OCI-LY1 (cell line): ENCODE measurements around the gene UTS2R.
"Not testable (repeated sequence)": the region's sequence is repeated elsewhere in the genome, so short reads cannot be mapped to it uniquely, and the experiment has no call there.

Experiments used
- H2AFZ ChIP-seq: fragments of 200-600 bp; sonication (generic), shearing (Covaris generic); 2 replicates; pipeline ENCODE4 v1.6.0; 2014; ENCODE audit warnings: antibody characterized with exemption, mild to moderate bottlenecking, low read length
- H3F3A ChIP-seq: fragments of 200-600 bp; sonication (generic), shearing (Covaris generic); 2 replicates; pipeline ENCODE4 v1.6.0; 2014; ENCODE audit warnings: mild to moderate bottlenecking, antibody characterized with exemption, low read length, moderate library complexity; ENCODE audit not compliant: insufficient read depth
- H3K27ac ChIP-seq: fragments of 200-600 bp; sonication (generic); 2 replicates; pipeline ENCODE4 v1.5.1; 2014; ENCODE audit warnings: low read length, mixed run types, mild to moderate bottlenecking, low read depth; ENCODE audit not compliant: poor library complexity, severe bottlenecking
- H3K27me3 ChIP-seq: fragments of 200-600 bp; sonication (generic); 2 replicates; pipeline ENCODE4 v1.6.0; 2014; ENCODE audit warnings: antibody characterized with exemption, mild to moderate bottlenecking, low read length, moderate library complexity; ENCODE audit not compliant: insufficient read depth
- H3K36me3 ChIP-seq: fragments of 200-600 bp; sonication (generic); 2 replicates; pipeline ENCODE4 v1.6.1; 2014; ENCODE audit warnings: mild to moderate bottlenecking, antibody characterized with exemption, low read length, moderate library complexity, mixed read lengths; ENCODE audit not compliant: insufficient read depth
- H3K4me1 ChIP-seq: fragments of 200-600 bp; sonication (generic); 2 replicates; pipeline ENCODE4 v1.5.1; 2014; ENCODE audit warnings: mild to moderate bottlenecking, low read length, moderate library complexity; ENCODE audit not compliant: insufficient read depth, severe bottlenecking
- H3K4me2 ChIP-seq: fragments of 200-600 bp; sonication (generic), shearing (Covaris generic); 2 replicates; pipeline ENCODE4 v1.6.1; 2014; ENCODE audit warnings: low read length
- H3K4me3 ChIP-seq: fragments of 200-600 bp; sonication (generic); 2 replicates; pipeline ENCODE4 v1.5.1; 2014; ENCODE audit warnings: low read length, low read depth, mild to moderate bottlenecking, mixed read lengths; ENCODE audit not compliant: poor library complexity, severe bottlenecking
- H3K79me2 ChIP-seq: fragments of 200-600 bp; shearing (Covaris generic); 2 replicates; pipeline ENCODE4 v1.6.1; 2016; ENCODE audit warnings: mixed run types, low read length, mixed read lengths; ENCODE audit not compliant: insufficient read depth
- H3K9ac ChIP-seq: fragments of 200-600 bp; sonication (generic), shearing (Covaris generic); 2 replicates; pipeline ENCODE4 v1.6.1; 2014; ENCODE audit warnings: mild to moderate bottlenecking, low read length, mixed read lengths
- H3K9me2 ChIP-seq: fragments of 200-600 bp; sonication (generic), shearing (Covaris generic); 2 replicates; pipeline ENCODE4 v1.6.1; 2014; ENCODE audit warnings: low read depth, mild to moderate bottlenecking, low read length, mixed read lengths
- H3K9me3 ChIP-seq: fragments of 200-600 bp; shearing (Covaris generic); 2 replicates; pipeline ENCODE4 v1.6.1; 2014; ENCODE audit warnings: low read length, mixed read lengths
- H4K20me1 ChIP-seq: fragments of 200-600 bp; sonication (generic), shearing (Covaris generic); 2 replicates; pipeline ENCODE4 v1.6.0; 2016; ENCODE audit warnings: mild to moderate bottlenecking, low read length; ENCODE audit not compliant: insufficient read depth
- EZH2 ChIP-seq: fragments of 200-600 bp; sonication (generic), shearing (Covaris generic); IDR thresholded peaks from 2 replicates; pipeline ENCODE4 v1.8.0; 2017; ENCODE audit warnings: borderline replicate concordance, mixed run types, mild to moderate bottlenecking, antibody characterized with exemption, low read length, moderate library complexity, mixed read lengths
- TF ChIP-seq, protein P1 (sequence below): fragments of 200-600 bp; sonication (generic), shearing (Covaris generic); IDR thresholded peaks from 2 replicates; pipeline ENCODE4 v1.5.1; 2017; ENCODE audit warnings: mild to moderate bottlenecking, antibody characterized with exemption, low read length, moderate library complexity, mixed read lengths

UTS2R gene

DNA sequence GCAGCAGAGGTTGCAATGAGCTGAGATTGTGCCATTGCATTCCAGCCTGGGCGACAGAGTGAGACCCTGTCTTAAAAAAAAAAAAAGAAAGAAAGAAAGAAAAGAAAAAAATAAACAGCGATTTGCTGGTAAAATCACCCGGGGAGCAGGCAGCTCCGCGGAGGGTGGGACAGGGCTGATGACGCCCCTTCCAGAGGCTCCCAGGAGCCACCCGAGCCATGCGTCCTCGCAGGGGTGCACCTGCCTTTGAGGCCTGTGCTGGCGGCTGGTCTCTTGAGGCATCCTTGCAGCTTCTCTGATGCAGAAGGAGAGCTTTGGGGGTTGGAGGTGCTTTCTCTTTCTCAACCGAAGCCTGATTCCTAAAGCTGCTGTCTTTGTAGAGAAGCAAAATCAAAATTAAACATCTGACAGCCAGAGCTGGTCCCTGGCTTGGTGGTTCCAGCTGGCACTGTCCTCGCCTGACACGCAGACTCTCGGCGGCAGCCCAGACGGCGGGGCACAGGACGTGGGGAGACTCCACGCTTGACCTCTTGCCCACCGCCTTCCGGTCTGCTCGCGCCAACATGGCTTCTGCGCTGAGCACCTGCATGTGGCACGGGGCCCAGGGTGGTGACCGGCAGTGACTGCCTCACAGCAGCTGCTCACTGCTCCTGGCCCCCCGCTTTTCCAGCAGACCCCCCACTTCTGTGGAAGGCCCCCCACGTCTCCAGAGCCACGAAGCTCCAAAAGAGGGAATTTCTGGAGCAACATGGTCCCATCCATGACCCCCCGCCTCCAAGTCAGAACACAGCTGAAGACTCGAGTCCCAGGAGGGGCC, 6.6 kb downstream of the UTS2R start:
- H3K9me2 ChIP-seq, result no peaks in the 10 kb centered on the region
- no peaks in the 10 kb centered on the region for H3K9me3 ChIP-seq
- TF ChIP-seq, protein P1, sequence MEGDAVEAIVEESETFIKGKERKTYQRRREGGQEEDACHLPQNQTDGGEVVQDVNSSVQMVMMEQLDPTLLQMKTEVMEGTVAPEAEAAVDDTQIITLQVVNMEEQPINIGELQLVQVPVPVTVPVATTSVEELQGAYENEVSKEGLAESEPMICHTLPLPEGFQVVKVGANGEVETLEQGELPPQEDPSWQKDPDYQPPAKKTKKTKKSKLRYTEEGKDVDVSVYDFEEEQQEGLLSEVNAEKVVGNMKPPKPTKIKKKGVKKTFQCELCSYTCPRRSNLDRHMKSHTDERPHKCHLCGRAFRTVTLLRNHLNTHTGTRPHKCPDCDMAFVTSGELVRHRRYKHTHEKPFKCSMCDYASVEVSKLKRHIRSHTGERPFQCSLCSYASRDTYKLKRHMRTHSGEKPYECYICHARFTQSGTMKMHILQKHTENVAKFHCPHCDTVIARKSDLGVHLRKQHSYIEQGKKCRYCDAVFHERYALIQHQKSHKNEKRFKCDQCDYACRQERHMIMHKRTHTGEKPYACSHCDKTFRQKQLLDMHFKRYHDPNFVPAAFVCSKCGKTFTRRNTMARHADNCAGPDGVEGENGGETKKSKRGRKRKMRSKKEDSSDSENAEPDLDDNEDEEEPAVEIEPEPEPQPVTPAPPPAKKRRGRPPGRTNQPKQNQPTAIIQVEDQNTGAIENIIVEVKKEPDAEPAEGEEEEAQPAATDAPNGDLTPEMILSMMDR, result no peak
- TF ChIP-seq EZH2, result no peak
- no peaks in the 10 kb centered on the region for H4K20me1 ChIP-seq
- no peak overlapping the region for H3K27ac ChIP-seq
- no peak overlapping the region for H2AFZ ChIP-seq
- H3K36me3 ChIP-seq, result no peaks in the 10 kb centered on the region
- no peak overlapping the region for H3K4me3 ChIP-seq
- H3K4me1 ChIP-seq, result no peaks in the 10 kb centered on the region
- no peak overlapping the region for H3K9ac ChIP-seq
- no peaks in the 10 kb centered on the region for H3K79me2 ChIP-seq
- no peak overlapping the region for H3K4me2 ChIP-seq
- no peaks in the 10 kb centered on the region; the same call in 1 of the 2 replicates for H3K27me3 ChIP-seq
- no peaks in the 10 kb centered on the region; the same call in 1 of the 2 replicates for H3F3A ChIP-seq

DNA sequence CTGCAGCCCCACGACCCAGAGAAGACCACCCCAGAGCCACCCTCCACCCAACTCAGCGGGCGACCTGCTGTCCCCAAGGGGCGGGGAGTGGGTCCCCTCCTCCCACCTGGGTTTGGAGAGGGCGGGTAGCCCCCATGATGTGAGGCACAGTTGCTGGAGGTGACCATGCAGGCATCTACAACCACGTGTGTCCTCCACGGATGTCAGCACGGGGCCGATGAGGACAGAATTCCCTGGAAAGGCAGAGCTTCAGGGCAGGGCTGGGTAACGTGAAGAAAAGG, 7.1 kb downstream of the UTS2R start:
- H3K9me3 ChIP-seq, result no peaks in the 10 kb centered on the region
- H3K79me2 ChIP-seq, result no peaks in the 10 kb centered on the region
- H3K4me2 ChIP-seq, result no peak overlapping the region
- H3K4me1 ChIP-seq, result no peaks in the 10 kb centered on the region
- H3K27ac ChIP-seq, result no peak overlapping the region
- TF ChIP-seq, protein P1, result no peak
- no peak for TF ChIP-seq EZH2
- no peak overlapping the region for H2AFZ ChIP-seq
- no peaks in the 10 kb centered on the region for H3K9me2 ChIP-seq
- no peaks in the 10 kb centered on the region for H3K36me3 ChIP-seq
- no peaks in the 10 kb centered on the region for H4K20me1 ChIP-seq
- H3K27me3 ChIP-seq, result no peaks in the 10 kb centered on the region; the same call in 1 of the 2 replicates
- no peak overlapping the region for H3K9ac ChIP-seq
- no peaks in the 10 kb centered on the region for H3F3A ChIP-seq
- H3K4me3 ChIP-seq, result no peak overlapping the region

DNA sequence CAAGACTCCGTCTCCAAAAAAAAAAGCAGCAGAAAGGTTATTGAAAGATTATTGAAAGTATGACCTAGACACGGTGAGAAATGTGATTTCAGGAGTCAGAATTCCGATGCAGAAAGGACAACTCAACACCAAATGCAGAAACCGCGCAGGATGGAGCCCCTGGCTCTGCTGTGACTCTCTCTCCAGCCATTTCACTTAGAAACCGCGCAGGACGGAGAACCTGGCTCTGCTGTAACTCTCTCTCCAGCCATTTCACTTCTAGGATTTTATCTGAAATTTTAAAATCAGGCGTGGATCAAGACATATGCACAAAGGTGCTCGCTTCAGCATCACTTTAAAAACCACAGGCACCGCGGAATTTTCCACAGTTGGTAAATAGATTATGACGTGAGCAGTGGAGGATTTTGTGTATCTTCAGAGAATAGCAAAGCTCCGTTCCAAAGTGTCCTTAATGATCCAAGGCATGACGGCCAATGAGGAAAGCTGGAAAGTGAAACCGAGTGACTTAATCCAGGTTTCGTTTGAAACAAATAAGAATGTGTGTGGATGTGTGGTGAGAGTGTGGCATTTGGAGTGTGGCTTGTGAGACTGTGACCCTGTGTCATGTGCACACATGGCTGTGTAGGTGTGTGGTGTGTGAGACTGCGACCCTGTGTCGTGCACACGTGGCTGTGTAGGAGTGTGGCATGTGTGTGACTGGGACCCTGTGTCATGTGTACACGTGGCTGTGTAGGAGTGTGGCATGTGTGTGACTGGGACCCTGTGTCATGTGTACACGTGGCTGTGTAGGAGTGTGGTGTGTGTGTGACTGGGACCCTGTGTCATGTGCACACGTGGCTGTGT, 9.5 kb downstream of the UTS2R start:
- Histone ChIP-seq H3K27me3 (no peaks in the 10 kb centered on the region), H3K36me3 (no peaks in the 10 kb centered on the region), H3K9ac (no peak overlapping the region), H3K4me3 (no peak overlapping the region), H3K9me3 (no peaks in the 10 kb centered on the region), H3K4me2 (no peak overlapping the region), H3K4me1 (no peaks in the 10 kb centered on the region), H3K9me2 (no peaks in the 10 kb centered on the region), H2AFZ (no peak overlapping the region), H3K79me2 (no peaks in the 10 kb centered on the region), H4K20me1 (no peaks in the 10 kb centered on the region), H3F3A (no peaks in the 10 kb centered on the region), H3K27ac (no peak overlapping the region)
- no peak for TF ChIP-seq EZH2
- TF ChIP-seq, protein P1, result no peak

DNA sequence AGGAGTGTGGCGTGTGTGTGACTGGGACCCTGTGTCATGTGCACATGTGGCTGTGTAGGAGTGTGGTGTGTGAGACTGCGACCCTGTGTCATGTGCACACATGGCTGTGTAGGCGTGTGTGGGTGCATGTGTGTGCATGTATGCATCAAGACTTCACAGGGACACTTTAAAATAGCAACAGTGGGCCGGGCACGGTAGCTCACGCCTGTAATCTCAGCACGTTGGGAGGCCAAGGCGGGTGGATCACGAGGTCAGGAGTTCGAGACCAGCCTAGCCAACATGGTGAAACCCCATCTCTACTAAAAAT, 10.1 kb downstream of the UTS2R start:
- H3K4me1 ChIP-seq, H3K9ac ChIP-seq, H3K4me2 ChIP-seq, H3F3A ChIP-seq, H4K20me1 ChIP-seq, H3K27ac ChIP-seq, H3K9me2 ChIP-seq, H3K27me3 ChIP-seq, H3K79me2 ChIP-seq, H3K9me3 ChIP-seq, H3K36me3 ChIP-seq, H3K4me3 ChIP-seq, H2AFZ ChIP-seq: not testable (repeated sequence)

DNA sequence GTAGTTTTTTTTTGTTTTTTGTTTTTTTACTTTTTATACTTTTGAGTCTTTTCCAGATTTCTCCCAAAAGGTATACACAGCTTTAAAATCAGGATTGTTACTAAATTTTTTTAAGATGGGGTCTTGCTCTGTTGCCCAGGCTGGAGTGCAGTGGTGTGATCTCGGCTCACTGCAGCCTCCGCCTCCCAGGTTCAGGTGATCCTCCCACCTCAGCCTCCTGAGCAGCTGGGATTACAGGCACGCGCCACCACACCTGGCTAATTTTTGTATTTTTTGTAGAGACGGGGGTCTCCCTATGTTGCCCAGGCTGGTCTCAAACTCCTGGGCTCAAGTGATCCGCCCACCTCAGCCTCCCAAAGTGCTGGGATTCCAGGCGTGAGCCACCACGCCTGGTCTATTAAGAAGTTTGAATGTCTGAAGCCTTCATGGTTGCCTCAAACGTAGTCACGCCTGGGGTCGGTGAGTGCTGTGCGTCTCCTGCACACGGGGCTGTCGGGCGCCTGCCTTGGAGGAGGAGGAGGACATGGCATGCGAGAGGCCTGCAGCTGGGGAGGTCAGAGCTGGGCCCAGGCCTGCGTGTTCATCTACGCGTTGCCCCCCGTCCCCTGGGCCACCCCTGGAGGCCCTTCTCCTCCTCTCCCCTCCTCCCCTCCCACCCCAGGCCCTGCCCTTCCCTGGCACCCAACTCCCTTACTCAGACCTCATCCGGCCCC, 10.8 kb downstream of the UTS2R start:
- H3K4me1 ChIP-seq, H2AFZ ChIP-seq, H3K4me3 ChIP-seq, H3K36me3 ChIP-seq, H3K4me2 ChIP-seq, H3K9me2 ChIP-seq, H3K27me3 ChIP-seq, H3K79me2 ChIP-seq, H3K9me3 ChIP-seq, H4K20me1 ChIP-seq, H3F3A ChIP-seq, H3K27ac ChIP-seq, H3K9ac ChIP-seq: not testable (repeated sequence)
